Measurements from ENCODE around the gene RBM4B. TPM values are rescaled to one million over a fixed set of nuclear protein-coding genes. Genes with fewer than 3 reads are reported as not detected.

The RBM4B gene
- total and polyA plus RNA-seq, 2 of the 4 experiments (the other 2 are of a cell fraction), result 23.1 to 26.7 TPM

- H3K36me3 ChIP-seq (ENCODE audit: control insufficient read depth, insufficient read depth, low read length), result peaks cover 53% of the 10 kb centered on the region
- H4K5ac ChIP-seq (ENCODE audit: low read depth, low read length), result no peak overlapping the region
Measured at GRCh38 chr11:66649903-66650302, 27.8 kb downstream of the RBM4B start.

More at GRCh38 chr11:66649903-66650302, 27.8 kb downstream of the RBM4B start:
- 100% methylated on average over 2 of the region's 5 CpGs; no CpG with 5 or more reads in 1 of the 2 experiments for WGBS, 2 experiments (ENCODE audit: extremely low coverage in 2 of 2, insufficient read length in 1 of 2)
- no peaks in the 10 kb centered on the region for H3K27me3 ChIP-seq (ENCODE audit: control insufficient read depth, insufficient read depth, low read length)
- no peak overlapping the region for H3K56ac ChIP-seq (ENCODE audit: extremely low read depth, insufficient read depth, low read length)
- H3K4me2 ChIP-seq (ENCODE audit: low read depth, low read length), result no peak overlapping the region
- peaks cover 21% of the 10 kb centered on the region for H3K9me1 ChIP-seq (ENCODE audit: insufficient read depth, low read length)
- H3K18ac ChIP-seq (ENCODE audit: low read depth, low read length), result no peak overlapping the region
- H4K8ac ChIP-seq (ENCODE audit: low read depth in 2 of 2, low read length in 2 of 2), result no peak overlapping the region
- no peak overlapping the region for H2AK9ac ChIP-seq (replicated peaks; ENCODE audit: low read depth, low read length, poor library complexity)
- DNase-seq (no peak), ATAC-seq (ENCODE audit: low read depth) (no peak)
- BruUV-seq (replicated peaks), result no TSS peak
- H3K14ac ChIP-seq (replicated peaks; ENCODE audit: low read depth, low read length), result no peak overlapping the region
- no peak overlapping the region for H2AK5ac ChIP-seq (ENCODE audit: low read depth, low read length)
- peaks cover 3% of the 10 kb centered on the region for H3K4me1 ChIP-seq (ENCODE audit: control insufficient read depth, insufficient read depth, low read length)
- no peak overlapping the region for H3K4me3 ChIP-seq (ENCODE audit: insufficient read depth, low read depth, low read length)
- H3K23ac ChIP-seq (ENCODE audit: low read depth, low read length), result no peak overlapping the region
- H3K27ac ChIP-seq (ENCODE audit: insufficient read depth, low read length), result no peak overlapping the region
- ChIA-PET POLR2A (ENCODE audit: unreplicated experiment) (no interaction called here), CTCF (no interaction called here)
- H4K20me1 ChIP-seq (ENCODE audit: insufficient read depth, low read length), result peaks cover 72% of the 10 kb centered on the region
- intact Hi-C loops (cut with micrococcal nuclease), result no loop called here
- in situ Hi-C loops (cut with MboI; ENCODE audit: low sequenced_read_pairs), result no loop called here
- H2BK120ac ChIP-seq (ENCODE audit: low read depth, low read length), result no peak overlapping the region
- no peak overlapping the region for H2AFZ ChIP-seq (replicated peaks; ENCODE audit: low read length, poor library complexity)
- H4K91ac ChIP-seq (ENCODE audit: insufficient read depth, low read depth, low read length), result no peak overlapping the region
- dilution Hi-C loops (cut with HindIII; ENCODE audit: low sequenced_read_pairs, unreplicated experiment), result no loop called here
- TF ChIP-seq USF2 (IDR thresholded peaks at IDR 0.05; ENCODE audit: low read depth, low read length) (no peak), POLR2A (IDR thresholded peaks at IDR 0.05; ENCODE audit: low read depth, low read length) (no peak), MAZ (IDR thresholded peaks at IDR 0.05; ENCODE audit: borderline replicate concordance, low read depth, low read length) (no peak), MAFK (IDR thresholded peaks at IDR 0.05; ENCODE audit: low read depth, low read length) (no peak), CTCF (conservative IDR thresholded peaks at IDR 0.05; ENCODE audit: low read depth, low read length) (no peak), FOS (IDR thresholded peaks at IDR 0.05; ENCODE audit: low read depth, low read length) (no peak), BHLHE40 (IDR thresholded peaks at IDR 0.05; ENCODE audit: low read depth, low read length) (no peak), SMC3 (IDR thresholded peaks at IDR 0.05; ENCODE audit: low read depth, low read length) (no peak), CEBPB (IDR thresholded peaks at IDR 0.05; ENCODE audit: low read depth, low read length) (no peak), CHD1 (IDR thresholded peaks at IDR 0.05; ENCODE audit: low read depth, low read length) (no peak), RCOR1 (IDR thresholded peaks at IDR 0.05; ENCODE audit: insufficient replicate concordance, low read length) (no peak), NFE2L2 (IDR thresholded peaks at IDR 0.05; ENCODE audit: low read depth, low read length) (no peak), ELK1 (IDR thresholded peaks at IDR 0.05; ENCODE audit: borderline replicate concordance, low read depth, low read length) (no peak), RAD21 (IDR thresholded peaks at IDR 0.05; ENCODE audit: low read length) (no peak), RFX5 (IDR thresholded peaks at IDR 0.05; ENCODE audit: low read depth, low read length) (no peak), MXI1 (IDR thresholded peaks at IDR 0.05; ENCODE audit: borderline replicate concordance, low read depth, low read length) (no peak)
- H2BK15ac ChIP-seq (ENCODE audit: low read depth, low read length), result no peak overlapping the region
- H3K4ac ChIP-seq (ENCODE audit: low read depth, low read length), result no peak overlapping the region
- no peak overlapping the region for H2BK20ac ChIP-seq (ENCODE audit: low read depth, low read length)
- H3K9ac ChIP-seq (ENCODE audit: low read depth, low read length), result no peak overlapping the region
- no peak overlapping the region for H2BK5ac ChIP-seq (ENCODE audit: low read depth, low read length, poor library complexity, severe bottlenecking)
- H3K79me1 ChIP-seq (ENCODE audit: low read depth in 1 of 2, low read length in 2 of 2), result peaks cover 43 to 80% of the 10 kb centered on the region in 2 experiments
- H3K9me3 ChIP-seq (ENCODE audit: control insufficient read depth, insufficient read depth, low read length), result no peaks in the 10 kb centered on the region
